HG03520 (cell line): ENCODE data around the gene CCDC40.

Experiments used
- ATAC-seq: cut with Tn5 transposase; IDR thresholded peaks from one replicate; pipeline ENCODE4 v1.9.1; 2021; ENCODE audit warnings: mild to moderate bottlenecking, moderate library complexity; ENCODE audit not compliant: unreplicated experiment

Gene CCDC40

GRCh38 chr17:80099291-80100034, 63.0 kb downstream of the CCDC40 start:
- ATAC-seq = no peak

GRCh38 chr17:80100035-80100323, 63.5 kb downstream of the CCDC40 start:
- no peak for ATAC-seq

- peak; percentile 64 for ATAC-seq
These were observed 64.8 kb downstream of the CCDC40 start, which contains the start of gene GAA for GRCh38 chr17:80101011-80101945. Gene GAA, plus strand, starts transcription at chr17:80101581. Its CDS starts 3,006 bp downstream, at chr17:80104587.

GRCh38 chr17:80101946-80102663, 65.7 kb downstream of the CCDC40 start:
- ATAC-seq = no peak

GRCh38 chr17:80102664-80103448, 66.4 kb downstream of the CCDC40 start:
- ATAC-seq = no peak

GRCh38 chr17:80103449-80104085, 67.1 kb downstream of the CCDC40 start:
- no peak for ATAC-seq

- no peak for ATAC-seq
These were observed 68.0 kb downstream of the CCDC40 start for GRCh38 chr17:80104321-80104955.

- no peak for ATAC-seq
These were observed 68.5 kb downstream of the CCDC40 start for GRCh38 chr17:80104956-80105375.

GRCh38 chr17:80105762-80106161, 69.3 kb downstream of the CCDC40 start:
- no peak for ATAC-seq

- ATAC-seq = no peak
These were observed 69.7 kb downstream of the CCDC40 start for GRCh38 chr17:80106176-80106575.

- ATAC-seq = no peak
These were observed 70.3 kb downstream of the CCDC40 start for GRCh38 chr17:80106751-80107150.

GRCh38 chr17:80107231-80108021, 71.0 kb downstream of the CCDC40 start:
- no peak for ATAC-seq

GRCh38 chr17:80108036-80108971, 71.9 kb downstream of the CCDC40 start:
- ATAC-seq = no peak

- ATAC-seq = no peak
These were observed 72.7 kb downstream of the CCDC40 start for GRCh38 chr17:80109066-80109660.

GRCh38 chr17:80109713-80110446, 73.4 kb downstream of the CCDC40 start:
- no peak for ATAC-seq

- no peak for ATAC-seq
These were observed 74.0 kb downstream of the CCDC40 start for GRCh38 chr17:80110447-80110812.
